HEK293 (cell line): ENCODE data around the gene RBM19.

Experiments used
- FEZF1 ChIP-seq: fragments of 450-650 bp; formaldehyde crosslinking; IDR thresholded peaks from 2 replicates; pipeline ENCODE4 v1.5.1; 2016; ENCODE audit warnings: missing biosample characterization, missing genetic modification characterization
- GLI2 ChIP-seq: fragments of 450-650 bp; formaldehyde crosslinking; IDR thresholded peaks from 2 replicates; pipeline ENCODE4; 2017; ENCODE audit warnings: missing biosample characterization, missing genetic modification characterization, low read depth, borderline replicate concordance
- HOXA7 ChIP-seq: sonication (generic); formaldehyde crosslinking; IDR thresholded peaks from 2 replicates; pipeline ENCODE4 v1.8.1; 2022; ENCODE audit warnings: missing genetic modification reagents, borderline replicate concordance
- OVOL3 ChIP-seq: fragments of 450-650 bp; formaldehyde crosslinking; IDR thresholded peaks from 2 replicates; pipeline ENCODE4 v1.5.1; 2016; ENCODE audit warnings: missing biosample characterization, missing genetic modification characterization
- SALL2 ChIP-seq: fragments of 450-650 bp; formaldehyde crosslinking; IDR thresholded peaks from 2 replicates; pipeline ENCODE4 v1.5.0; 2017; ENCODE audit warnings: missing biosample characterization, mild to moderate bottlenecking, missing genetic modification characterization, borderline replicate concordance
- SCRT1 ChIP-seq: fragments of 450-650 bp; formaldehyde crosslinking; IDR thresholded peaks from 2 replicates; pipeline ENCODE4 v1.5.1; 2016; ENCODE audit warnings: missing biosample characterization, missing genetic modification characterization, borderline replicate concordance
- WT1 ChIP-seq: fragments of 450-650 bp; formaldehyde crosslinking; IDR thresholded peaks from 2 replicates; pipeline ENCODE4 v1.5.1; 2016; ENCODE audit warnings: missing biosample characterization, missing genetic modification characterization
- ZNF140 ChIP-seq: fragments of 450-650 bp; formaldehyde crosslinking; IDR thresholded peaks from 2 replicates; pipeline ENCODE4 v1.5.1; 2016; ENCODE audit warnings: missing biosample characterization, missing genetic modification characterization
- ZNF157 ChIP-seq: fragments of 450-650 bp; formaldehyde crosslinking; IDR thresholded peaks from 2 replicates; pipeline ENCODE4 v1.5.1; 2016; ENCODE audit warnings: missing biosample characterization, missing genetic modification characterization
- ZNF174 ChIP-seq: fragments of 450-650 bp; formaldehyde crosslinking; IDR thresholded peaks from 2 replicates; pipeline ENCODE4 v1.5.0; 2017; ENCODE audit warnings: missing biosample characterization, mild to moderate bottlenecking, missing genetic modification characterization
- ZNF175 ChIP-seq: fragments of 450-650 bp; formaldehyde crosslinking; IDR thresholded peaks from 2 replicates; pipeline ENCODE4 v1.5.1; 2016; ENCODE audit warnings: missing biosample characterization, missing genetic modification characterization
- ZNF221 ChIP-seq: fragments of 450-650 bp; formaldehyde crosslinking; IDR thresholded peaks from 2 replicates; pipeline ENCODE4 v1.5.1; 2017; ENCODE audit warnings: missing biosample characterization, missing genetic modification characterization, borderline replicate concordance
- ZNF341 ChIP-seq: fragments of 450-650 bp; formaldehyde crosslinking; IDR thresholded peaks from 2 replicates; pipeline ENCODE4; 2016; ENCODE audit warnings: low read depth, missing biosample characterization, missing genetic modification characterization
- ZNF354C ChIP-seq: fragments of 450-650 bp; formaldehyde crosslinking; IDR thresholded peaks from 2 replicates; pipeline ENCODE4 v1.5.1; 2016; ENCODE audit warnings: missing biosample characterization, missing genetic modification characterization, low read depth, borderline replicate concordance
- ZNF366 ChIP-seq: fragments of 450-650 bp; formaldehyde crosslinking; conservative IDR thresholded peaks from 2 replicates; pipeline ENCODE4 v1.5.1; 2016; ENCODE audit warnings: missing biosample characterization, missing genetic modification characterization
- ZNF426 ChIP-seq: fragments of 450-650 bp; formaldehyde crosslinking; IDR thresholded peaks from 2 replicates; pipeline ENCODE4 v1.5.1; 2017; ENCODE audit warnings: missing biosample characterization, missing genetic modification characterization, mild to moderate bottlenecking, inconsistent platforms, moderate library complexity
- ZNF501 ChIP-seq: fragments of 450-650 bp; formaldehyde crosslinking; IDR thresholded peaks from 2 replicates; pipeline ENCODE4 v1.5.1; 2016; ENCODE audit warnings: missing biosample characterization, missing genetic modification characterization
- ZNF510 ChIP-seq: fragments of 450-650 bp; formaldehyde crosslinking; IDR thresholded peaks from 2 replicates; pipeline ENCODE4 v1.5.1; 2018; ENCODE audit warnings: mild to moderate bottlenecking, missing genetic modification characterization, missing biosample characterization; ENCODE audit not compliant: insufficient replicate concordance
- ZNF549 ChIP-seq: fragments of 450-650 bp; IDR thresholded peaks from 2 replicates; pipeline ENCODE4 v1.5.1; 2018; ENCODE audit warnings: missing biosample characterization, missing genetic modification characterization, mild to moderate bottlenecking, inconsistent platforms, moderate library complexity
- ZNF558 ChIP-seq: fragments of 450-650 bp; formaldehyde crosslinking; IDR thresholded peaks from 2 replicates; pipeline ENCODE4 v1.5.1; 2016; ENCODE audit warnings: missing biosample characterization, missing genetic modification characterization
- ZNF677 ChIP-seq: fragments of 450-650 bp; IDR thresholded peaks from 2 replicates; pipeline ENCODE4 v1.5.0; 2018; ENCODE audit warnings: missing biosample characterization, mild to moderate bottlenecking, missing genetic modification characterization, moderate library complexity
- ZNF768 ChIP-seq: fragments of 450-650 bp; formaldehyde crosslinking; IDR thresholded peaks from 2 replicates; pipeline ENCODE4 v1.5.1; 2018; ENCODE audit warnings: missing biosample characterization, mild to moderate bottlenecking, missing genetic modification characterization
- ZNF791 ChIP-seq: fragments of 450-650 bp; formaldehyde crosslinking; IDR thresholded peaks from 2 replicates; pipeline ENCODE4 v1.5.1; 2016; ENCODE audit warnings: missing biosample characterization, missing genetic modification characterization
- ZNF830 ChIP-seq: fragments of 450-650 bp; IDR thresholded peaks from 2 replicates; pipeline ENCODE4 v1.5.0; 2018; ENCODE audit warnings: missing biosample characterization, missing genetic modification characterization, low read depth, mild to moderate bottlenecking, moderate library complexity
- TF ChIP-seq, protein P1 (sequence below): fragments of 450-650 bp; formaldehyde crosslinking; IDR thresholded peaks from 2 replicates; pipeline ENCODE4 v1.5.1; 2016; ENCODE audit warnings: missing biosample characterization, missing genetic modification characterization
- TF ChIP-seq, protein P2 (sequence below): fragments of 450-650 bp; formaldehyde crosslinking; IDR thresholded peaks from 2 replicates; pipeline ENCODE4 v1.5.1; 2017; ENCODE audit warnings: missing biosample characterization, missing genetic modification characterization
- TF ChIP-seq, protein P3 (sequence below): fragments of 450-650 bp; formaldehyde crosslinking; conservative IDR thresholded peaks from 2 replicates; pipeline ENCODE4 v1.5.1; 2016; ENCODE audit warnings: low read depth, missing biosample characterization, missing genetic modification characterization
- TF ChIP-seq, protein P4 (sequence below): fragments of 450-650 bp; formaldehyde crosslinking; IDR thresholded peaks from 2 replicates; pipeline ENCODE4 v1.5.1; 2016; ENCODE audit warnings: missing biosample characterization, missing genetic modification characterization

The RBM19 gene

DNA sequence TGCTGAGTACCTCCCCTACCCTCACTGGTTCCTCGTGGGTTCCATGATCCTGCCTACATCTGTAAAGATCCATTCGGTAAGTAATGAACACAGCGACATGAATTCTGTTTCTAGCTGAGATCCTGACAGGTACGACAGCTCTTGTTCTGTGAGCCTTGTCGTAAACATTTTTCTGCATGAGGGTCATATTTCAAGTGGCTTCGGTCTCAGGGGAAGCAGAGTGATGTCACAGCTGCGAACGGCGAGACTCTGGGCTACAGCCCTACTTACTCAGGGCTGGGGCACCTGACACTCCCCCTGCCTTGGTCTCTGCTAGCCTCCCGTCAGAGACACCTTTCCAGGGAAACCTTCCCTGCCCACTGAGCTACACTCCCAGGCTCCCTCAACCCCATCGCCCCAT, 85.8 kb downstream of the RBM19 start (continued):
- no peak for TF ChIP-seq ZNF175 (tag by site-specific recombination)
- TF ChIP-seq OVOL3 (tag by site-specific recombination), result no peak
- no peak for TF ChIP-seq SALL2 (tag by site-specific recombination)
- TF ChIP-seq HOXA7 (CRISPR knock-in tag), result no peak
- no peak; the same call in 1 of the 2 replicates for TF ChIP-seq WT1 (tag by site-specific recombination)
- TF ChIP-seq ZNF354C, result no peak
- no peak for TF ChIP-seq ZNF558 (tag by site-specific recombination)
- no peak for TF ChIP-seq ZNF140 (tag by site-specific recombination)
- no peak for TF ChIP-seq SCRT1 (tag by site-specific recombination)
- TF ChIP-seq ZNF791 (tag by site-specific recombination), result no peak
- TF ChIP-seq, protein P1, sequence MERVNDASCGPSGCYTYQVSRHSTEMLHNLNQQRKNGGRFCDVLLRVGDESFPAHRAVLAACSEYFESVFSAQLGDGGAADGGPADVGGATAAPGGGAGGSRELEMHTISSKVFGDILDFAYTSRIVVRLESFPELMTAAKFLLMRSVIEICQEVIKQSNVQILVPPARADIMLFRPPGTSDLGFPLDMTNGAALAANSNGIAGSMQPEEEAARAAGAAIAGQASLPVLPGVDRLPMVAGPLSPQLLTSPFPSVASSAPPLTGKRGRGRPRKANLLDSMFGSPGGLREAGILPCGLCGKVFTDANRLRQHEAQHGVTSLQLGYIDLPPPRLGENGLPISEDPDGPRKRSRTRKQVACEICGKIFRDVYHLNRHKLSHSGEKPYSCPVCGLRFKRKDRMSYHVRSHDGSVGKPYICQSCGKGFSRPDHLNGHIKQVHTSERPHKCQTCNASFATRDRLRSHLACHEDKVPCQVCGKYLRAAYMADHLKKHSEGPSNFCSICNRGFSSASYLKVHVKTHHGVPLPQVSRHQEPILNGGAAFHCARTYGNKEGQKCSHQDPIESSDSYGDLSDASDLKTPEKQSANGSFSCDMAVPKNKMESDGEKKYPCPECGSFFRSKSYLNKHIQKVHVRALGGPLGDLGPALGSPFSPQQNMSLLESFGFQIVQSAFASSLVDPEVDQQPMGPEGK (tag by site-specific recombination), result peak; percentile 63
- TF ChIP-seq ZNF549 (tag by site-specific recombination), result no peak
- TF ChIP-seq ZNF768 (tag by site-specific recombination), result no peak
- TF ChIP-seq ZNF510, result no peak
- TF ChIP-seq ZNF677 (tag by site-specific recombination), result no peak
- no peak for TF ChIP-seq ZNF341 (tag by site-specific recombination)
- TF ChIP-seq, protein P2, sequence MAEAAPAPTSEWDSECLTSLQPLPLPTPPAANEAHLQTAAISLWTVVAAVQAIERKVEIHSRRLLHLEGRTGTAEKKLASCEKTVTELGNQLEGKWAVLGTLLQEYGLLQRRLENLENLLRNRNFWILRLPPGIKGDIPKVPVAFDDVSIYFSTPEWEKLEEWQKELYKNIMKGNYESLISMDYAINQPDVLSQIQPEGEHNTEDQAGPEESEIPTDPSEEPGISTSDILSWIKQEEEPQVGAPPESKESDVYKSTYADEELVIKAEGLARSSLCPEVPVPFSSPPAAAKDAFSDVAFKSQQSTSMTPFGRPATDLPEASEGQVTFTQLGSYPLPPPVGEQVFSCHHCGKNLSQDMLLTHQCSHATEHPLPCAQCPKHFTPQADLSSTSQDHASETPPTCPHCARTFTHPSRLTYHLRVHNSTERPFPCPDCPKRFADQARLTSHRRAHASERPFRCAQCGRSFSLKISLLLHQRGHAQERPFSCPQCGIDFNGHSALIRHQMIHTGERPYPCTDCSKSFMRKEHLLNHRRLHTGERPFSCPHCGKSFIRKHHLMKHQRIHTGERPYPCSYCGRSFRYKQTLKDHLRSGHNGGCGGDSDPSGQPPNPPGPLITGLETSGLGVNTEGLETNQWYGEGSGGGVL (tag by site-specific recombination), result no peak
- TF ChIP-seq, protein P3, sequence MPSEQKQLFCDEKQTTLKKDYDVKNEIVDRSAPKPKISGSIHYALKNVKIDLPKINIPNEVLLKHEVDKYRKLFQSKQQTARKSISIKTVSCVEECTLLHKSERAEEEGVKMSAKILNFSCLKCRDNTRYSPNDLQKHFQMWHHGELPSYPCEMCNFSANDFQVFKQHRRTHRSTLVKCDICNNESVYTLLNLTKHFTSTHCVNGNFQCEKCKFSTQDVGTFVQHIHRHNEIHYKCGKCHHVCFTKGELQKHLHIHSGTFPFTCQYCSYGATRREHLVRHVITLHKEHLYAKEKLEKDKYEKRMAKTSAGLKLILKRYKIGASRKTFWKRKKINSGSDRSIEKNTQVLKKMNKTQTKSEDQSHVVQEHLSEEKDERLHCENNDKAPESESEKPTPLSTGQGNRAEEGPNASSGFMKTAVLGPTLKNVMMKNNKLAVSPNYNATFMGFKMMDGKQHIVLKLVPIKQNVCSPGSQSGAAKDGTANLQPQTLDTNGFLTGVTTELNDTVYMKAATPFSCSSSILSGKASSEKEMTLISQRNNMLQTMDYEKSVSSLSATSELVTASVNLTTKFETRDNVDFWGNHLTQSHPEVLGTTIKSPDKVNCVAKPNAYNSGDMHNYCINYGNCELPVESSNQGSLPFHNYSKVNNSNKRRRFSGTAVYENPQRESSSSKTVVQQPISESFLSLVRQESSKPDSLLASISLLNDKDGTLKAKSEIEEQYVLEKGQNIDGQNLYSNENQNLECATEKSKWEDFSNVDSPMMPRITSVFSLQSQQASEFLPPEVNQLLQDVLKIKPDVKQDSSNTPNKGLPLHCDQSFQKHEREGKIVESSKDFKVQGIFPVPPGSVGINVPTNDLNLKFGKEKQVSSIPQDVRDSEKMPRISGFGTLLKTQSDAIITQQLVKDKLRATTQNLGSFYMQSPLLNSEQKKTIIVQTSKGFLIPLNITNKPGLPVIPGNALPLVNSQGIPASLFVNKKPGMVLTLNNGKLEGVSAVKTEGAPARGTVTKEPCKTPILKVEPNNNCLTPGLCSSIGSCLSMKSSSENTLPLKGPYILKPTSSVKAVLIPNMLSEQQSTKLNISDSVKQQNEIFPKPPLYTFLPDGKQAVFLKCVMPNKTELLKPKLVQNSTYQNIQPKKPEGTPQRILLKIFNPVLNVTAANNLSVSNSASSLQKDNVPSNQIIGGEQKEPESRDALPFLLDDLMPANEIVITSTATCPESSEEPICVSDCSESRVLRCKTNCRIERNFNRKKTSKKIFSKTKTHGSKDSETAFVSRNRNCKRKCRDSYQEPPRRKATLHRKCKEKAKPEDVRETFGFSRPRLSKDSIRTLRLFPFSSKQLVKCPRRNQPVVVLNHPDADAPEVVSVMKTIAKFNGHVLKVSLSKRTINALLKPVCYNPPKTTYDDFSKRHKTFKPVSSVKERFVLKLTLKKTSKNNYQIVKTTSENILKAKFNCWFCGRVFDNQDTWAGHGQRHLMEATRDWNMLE (tag by site-specific recombination), result no peak
- TF ChIP-seq FEZF1, result peak; percentile 44
- TF ChIP-seq ZNF157 (tag by site-specific recombination), result no peak
- TF ChIP-seq ZNF501 (tag by site-specific recombination), result no peak
- no peak for TF ChIP-seq ZNF174 (tag by site-specific recombination)
- TF ChIP-seq, protein P4, sequence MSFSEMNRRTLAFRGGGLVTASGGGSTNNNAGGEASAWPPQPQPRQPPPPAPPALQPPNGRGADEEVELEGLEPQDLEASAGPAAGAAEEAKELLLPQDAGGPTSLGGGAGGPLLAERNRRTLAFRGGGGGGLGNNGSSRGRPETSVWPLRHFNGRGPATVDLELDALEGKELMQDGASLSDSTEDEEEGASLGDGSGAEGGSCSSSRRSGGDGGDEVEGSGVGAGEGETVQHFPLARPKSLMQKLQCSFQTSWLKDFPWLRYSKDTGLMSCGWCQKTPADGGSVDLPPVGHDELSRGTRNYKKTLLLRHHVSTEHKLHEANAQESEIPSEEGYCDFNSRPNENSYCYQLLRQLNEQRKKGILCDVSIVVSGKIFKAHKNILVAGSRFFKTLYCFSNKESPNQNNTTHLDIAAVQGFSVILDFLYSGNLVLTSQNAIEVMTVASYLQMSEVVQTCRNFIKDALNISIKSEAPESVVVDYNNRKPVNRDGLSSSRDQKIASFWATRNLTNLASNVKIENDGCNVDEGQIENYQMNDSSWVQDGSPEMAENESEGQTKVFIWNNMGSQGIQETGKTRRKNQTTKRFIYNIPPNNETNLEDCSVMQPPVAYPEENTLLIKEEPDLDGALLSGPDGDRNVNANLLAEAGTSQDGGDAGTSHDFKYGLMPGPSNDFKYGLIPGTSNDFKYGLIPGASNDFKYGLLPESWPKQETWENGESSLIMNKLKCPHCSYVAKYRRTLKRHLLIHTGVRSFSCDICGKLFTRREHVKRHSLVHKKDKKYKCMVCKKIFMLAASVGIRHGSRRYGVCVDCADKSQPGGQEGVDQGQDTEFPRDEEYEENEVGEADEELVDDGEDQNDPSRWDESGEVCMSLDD (tag by site-specific recombination), result no peak
- no peak for TF ChIP-seq ZNF830 (tag by site-specific recombination)
- no peak for TF ChIP-seq ZNF426 (tag by site-specific recombination)
- no peak for TF ChIP-seq ZNF221
- no peak for TF ChIP-seq GLI2 (tag by site-specific recombination)
- no peak for TF ChIP-seq ZNF366 (tag by site-specific recombination)
